HT-29 (cell line): ENCODE data around the gene LRRC26. TPM values are rescaled to one million over a fixed set of nuclear protein-coding genes. Genes with fewer than 3 reads are reported as not detected.
"Not testable (repeated sequence)": the region's sequence is repeated elsewhere in the genome, so short reads cannot be mapped to it uniquely, and the experiment has no call there.

Experiments used
- DNase-seq: peaks from one replicate; pipeline ENCODE4 v3.0.0-alpha.2; 2015; ENCODE audit warnings: low spot score
- total RNA-seq: library from RNA; depleted of rRNA; stranded (reverse); fragments of >200 nt; shearing (Covaris generic); gene quantifications from 2 replicates; pipeline ENCODE4 v1.2.3, GENCODE V29; 2014

LRRC26 gene
- total RNA-seq, 1 experiment from 2014 or later = 0.43 TPM

DNA sequence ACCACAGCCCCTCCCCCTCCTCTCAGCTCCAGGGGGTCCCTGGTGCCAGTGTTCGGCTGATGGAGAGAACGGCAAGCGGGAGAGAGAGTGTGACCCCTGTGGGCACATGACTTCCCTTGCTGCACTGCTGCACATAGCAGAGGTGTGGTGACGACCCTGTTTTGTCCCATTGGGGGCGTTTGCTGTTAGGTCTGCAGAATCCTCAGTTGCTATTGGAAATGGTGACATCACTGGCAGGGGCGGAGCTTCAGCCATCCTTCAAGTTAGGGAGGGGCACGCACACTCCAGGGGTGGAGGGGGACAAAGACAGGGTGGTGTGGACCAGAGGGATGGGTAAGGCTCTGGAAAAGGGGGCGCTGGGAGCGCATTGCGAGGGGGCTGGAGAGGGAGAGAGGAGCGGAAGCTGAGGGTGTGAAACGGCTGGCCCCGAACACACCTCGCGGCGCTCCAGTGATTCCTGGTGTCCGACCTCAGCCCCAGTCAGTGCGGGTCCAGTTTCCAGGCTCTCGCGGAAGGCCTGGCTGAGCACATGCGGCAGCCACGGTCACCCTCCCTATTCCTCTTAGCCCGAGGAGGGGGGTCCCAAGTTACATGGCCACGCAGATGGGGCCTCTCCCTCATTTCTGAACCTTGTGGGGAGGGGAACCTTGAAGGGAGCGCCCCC lies 31.7 kb downstream of the LRRC26 start:
- no peak for DNase-seq

DNA sequence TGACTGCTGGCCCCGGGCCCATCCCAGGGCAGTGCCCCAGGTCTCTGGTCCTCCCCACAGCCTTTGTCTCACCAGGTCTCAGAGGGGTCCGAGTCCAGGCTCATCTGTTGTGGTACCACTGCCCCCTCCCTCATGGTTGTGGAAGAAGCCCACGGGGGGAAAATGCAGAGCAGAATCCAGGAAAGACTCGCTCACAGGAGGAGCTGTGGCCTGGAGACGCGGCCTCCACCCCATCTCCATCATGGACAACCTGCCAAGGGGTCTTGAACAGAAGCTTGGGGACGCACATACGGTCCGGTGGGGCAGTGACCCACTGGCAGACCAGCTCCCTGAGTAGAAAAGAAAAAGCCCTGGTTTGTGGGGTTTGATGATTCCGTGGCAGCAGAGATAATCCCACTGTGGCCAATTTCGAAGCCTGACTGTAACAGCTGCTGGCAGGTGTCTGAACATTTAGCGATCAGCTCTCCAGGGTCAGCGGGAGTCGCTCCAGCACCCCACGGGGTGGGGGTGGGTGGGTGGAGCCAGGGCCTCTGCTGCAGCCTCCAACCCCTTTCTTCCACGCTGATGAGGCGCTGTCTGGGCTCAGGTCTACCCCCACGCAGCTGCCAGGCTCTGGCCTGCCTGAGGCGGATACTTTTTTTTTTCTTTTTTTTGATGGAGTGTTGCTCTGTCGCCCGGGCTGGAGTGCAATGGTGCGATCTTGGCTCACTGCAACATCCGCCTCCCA lies 32.8 kb downstream of the LRRC26 start:
- DNase-seq = no peak

DNA sequence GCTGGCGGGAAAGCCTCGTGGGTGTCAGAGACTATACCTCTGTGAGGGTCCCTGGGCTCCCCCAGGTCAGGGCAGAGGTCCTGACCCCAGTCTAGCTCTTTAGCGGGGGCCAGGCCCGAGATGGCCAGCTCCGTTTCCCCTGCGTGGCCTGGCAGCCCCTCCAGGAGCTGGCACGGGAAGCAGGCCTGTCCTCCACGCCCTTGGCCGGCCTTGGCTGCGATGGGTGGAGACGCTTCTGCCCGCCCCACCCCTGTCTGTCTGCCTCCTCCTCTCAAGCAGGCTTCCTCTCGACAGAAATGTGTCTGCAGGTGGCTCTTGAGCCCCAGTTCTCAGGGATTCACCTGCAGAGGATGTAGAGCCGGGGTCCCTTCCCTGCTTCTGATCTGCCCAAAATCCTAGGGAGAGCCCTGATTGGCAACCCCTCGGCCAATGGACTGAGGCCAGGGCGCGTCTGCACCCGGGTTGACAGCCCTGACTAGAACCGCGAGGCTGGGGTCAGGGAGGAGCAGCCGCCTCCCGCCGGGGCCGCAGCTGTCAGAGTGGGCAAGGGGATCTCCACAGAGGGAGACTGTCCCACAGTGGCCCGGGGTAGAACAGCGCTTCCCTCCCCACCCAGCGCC lies 33.5 kb downstream of the LRRC26 start:
- no peak for DNase-seq

DNA sequence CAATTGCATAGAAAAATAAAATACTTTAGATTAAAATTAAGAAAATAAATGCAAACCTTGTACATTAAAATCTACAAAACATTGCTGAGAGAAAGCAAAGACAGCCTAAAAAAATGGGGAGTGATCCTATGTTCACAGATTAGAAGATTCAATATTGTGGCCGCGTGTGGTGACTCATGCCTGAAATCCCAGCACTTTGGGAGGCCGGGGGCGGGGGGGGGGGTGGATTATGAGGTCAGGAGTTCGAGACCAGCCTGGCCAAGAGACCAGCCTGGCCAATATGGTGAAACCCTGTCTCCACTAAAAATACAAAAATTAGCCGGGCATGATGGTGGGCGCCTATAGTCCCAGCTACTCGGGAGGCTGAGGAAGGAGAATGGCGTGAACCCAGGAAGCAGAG lies 34.7 kb downstream of the LRRC26 start:
- DNase-seq = not testable (repeated sequence)

DNA sequence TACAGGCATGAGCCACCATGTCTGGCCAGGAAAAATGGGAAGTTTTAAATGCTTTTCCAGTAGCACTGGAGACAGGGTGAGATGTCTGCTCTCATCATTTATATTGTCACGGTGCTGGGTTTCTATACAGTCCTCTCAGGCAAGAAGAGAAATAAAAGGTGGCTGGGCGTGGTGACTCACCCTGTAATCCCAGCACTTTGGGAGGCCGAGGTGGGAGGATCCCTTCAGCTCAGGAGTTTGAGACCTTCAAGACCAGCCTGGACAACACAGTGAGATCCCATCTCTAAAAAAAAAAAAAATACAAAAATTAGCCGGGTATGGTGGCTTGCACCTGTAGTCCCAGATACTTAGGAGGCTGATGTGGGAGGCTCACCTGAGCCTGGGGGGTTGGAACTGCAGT lies 35.7 kb downstream of the LRRC26 start:
- no peak for DNase-seq

DNA sequence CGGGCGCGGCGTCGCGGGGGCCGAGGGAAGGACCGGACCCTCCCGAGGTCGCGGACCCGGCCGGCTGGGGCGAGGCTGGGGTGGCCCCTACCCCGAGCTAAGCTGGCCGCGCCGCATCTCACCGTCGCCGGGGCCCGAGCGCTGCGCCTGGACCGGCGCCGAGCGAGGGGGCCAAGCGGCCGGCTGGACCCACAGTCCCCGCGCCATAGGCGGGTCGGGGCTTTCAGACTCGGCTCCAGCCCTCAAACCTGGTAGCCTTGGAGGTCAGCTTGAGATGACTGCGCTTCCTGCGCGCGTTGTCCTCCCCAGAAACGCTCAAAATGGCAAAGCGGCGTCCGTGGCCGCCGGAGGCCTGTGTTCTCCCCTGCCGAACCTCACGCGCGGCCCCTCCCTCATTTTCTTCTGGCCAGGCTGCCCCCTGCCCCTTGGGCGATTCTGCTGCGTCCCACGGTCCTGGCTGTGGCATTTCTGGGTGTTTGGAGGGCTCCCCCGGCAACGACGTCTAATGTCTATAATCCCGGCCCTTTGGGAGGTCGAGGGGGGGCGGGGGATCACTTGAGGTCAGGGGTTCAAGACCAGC lies 39.6 kb downstream of the LRRC26 start:
- DNase-seq = no peak

DNA sequence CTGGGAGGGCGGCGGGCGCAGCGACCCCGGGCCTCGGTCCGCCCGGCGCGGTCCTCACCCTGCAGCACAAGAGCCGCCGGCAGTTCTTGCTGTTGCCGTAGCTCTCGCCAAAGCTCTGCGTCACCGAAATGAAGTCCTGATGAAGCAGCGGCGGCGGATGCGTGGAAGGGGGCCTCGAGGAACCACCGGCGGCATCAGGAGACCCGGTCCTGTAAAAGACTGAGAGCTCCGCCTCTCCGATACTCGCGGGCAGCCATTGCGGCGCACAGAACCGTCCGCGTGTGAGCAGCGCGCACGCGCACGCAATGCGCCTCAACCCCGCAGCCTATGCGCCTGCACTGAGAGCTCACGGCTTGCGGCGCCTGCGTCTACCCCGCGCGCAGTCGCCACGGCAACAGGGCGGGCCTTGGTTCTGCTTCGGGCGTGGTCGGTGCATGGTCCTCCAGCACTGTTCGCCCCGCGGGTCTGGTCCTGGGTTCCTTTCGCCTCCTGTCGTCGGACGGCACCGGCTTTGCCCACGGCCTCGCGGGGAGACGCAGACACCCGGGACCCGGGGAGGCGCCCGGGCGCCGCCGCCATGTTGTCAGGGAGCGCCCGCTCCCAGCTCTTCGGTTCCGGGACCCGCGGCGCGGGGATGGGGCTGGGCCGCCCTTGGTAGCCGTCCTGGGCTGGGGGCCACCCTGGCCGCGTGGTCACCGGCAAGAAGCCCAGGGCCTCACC lies 40.2 kb downstream of the LRRC26 start:
- peak; percentile 85 for DNase-seq

DNA sequence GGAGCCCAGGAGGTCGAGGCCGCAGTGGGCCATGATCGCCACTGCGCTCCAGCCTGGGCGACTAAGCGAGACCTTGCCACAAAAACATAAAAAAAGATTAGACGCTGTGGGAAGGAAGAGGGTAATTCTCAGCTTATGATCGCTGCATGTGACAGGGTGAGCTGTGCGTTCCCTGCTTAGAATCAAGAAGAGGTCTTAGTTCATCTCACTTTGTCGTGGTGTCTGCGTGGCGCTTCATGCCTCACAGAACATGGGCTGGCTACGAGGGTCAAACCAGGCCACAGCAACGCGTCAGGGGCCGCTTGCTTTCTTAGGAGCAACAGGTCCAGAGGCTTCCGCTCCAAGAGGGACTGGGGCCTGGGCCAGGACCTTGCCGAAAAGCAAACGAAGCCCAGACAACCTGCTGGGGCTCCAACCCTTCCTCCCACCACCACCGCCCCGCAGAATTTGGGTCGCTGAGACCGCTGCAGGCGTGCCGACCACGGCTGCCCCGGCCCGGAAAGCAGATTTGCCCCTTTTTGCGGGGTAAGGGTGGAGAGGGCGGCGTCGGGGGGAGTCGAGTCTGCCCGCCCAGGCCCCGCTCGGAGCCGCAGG lies 40.9 kb downstream of the LRRC26 start:
- peak; percentile 38 for DNase-seq

DNA sequence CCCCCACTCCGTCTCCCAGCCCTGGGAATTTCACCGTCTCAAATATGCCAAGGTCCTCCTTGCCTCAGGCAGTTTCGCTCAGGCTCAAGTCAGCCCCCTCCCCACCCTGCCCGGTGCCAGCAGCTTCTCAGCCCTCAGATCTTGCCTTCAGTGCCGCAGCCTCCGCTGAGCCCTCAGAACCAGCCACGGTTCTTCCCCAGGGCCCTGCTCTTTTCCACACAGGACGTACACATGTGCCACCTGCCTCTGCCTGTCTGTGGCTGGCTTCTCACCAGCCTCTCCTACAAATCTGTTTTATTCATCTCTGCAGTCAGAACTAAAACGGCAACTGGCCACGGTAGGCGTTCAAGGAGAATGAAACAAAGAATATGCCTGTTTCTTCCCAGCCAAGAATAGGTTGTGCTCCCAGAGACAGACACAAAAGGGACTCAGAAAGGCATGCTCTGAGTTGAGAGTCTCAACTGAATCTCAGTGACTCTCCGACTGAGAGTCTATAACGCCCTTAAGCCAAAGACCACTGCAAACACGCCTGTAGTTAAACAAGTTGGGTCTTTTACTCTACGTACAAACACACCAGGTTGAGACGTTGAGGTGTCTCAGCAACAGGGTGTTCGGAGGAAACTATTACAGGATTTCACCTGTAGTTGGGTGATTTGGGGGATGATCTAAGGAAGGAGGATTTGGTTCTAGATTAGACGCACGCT lies 41.5 kb downstream of the LRRC26 start:
- DNase-seq = peak; percentile 44

DNA sequence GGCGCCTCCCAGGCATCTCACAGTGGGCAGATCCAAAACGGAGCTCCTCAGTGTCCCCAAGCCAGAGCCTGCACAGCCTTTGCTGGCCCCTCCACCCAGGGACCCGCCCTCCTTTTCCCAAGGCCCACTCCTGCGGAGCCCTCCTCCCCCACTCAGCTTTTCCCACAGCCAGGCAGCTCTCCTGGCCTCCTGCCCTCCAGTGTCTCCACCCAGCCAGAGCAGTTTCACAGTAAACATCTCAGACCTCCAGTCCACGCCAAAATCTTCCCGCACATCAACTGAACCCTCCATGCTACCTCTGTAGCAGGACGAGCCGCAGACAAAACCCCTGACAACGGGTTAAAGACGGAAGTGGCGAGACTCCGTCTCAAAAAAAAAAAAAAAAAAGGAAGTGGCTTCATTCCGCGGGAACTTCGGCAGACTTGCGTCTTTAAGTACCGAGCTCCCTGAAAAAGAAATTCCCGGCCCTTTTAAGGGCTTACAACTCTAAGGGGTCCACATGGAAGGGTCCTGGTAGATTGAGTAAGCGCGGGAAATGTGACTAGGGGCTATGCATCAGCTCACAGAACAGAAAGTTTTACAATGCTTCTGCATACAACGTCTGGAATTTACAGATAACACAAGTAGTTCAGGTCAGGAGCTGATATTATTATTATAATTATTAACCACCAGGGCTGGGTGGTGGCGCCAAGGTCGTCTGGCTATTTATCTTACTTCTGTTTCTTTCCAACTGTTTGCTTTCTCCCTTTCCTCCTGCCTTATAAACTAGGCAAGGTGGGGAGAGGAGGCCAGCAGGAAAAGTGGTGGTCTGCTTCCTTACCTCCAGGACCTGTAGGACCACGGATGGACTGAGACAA lies 42.3 kb downstream of the LRRC26 start:
- DNase-seq = peak; percentile 46

DNA sequence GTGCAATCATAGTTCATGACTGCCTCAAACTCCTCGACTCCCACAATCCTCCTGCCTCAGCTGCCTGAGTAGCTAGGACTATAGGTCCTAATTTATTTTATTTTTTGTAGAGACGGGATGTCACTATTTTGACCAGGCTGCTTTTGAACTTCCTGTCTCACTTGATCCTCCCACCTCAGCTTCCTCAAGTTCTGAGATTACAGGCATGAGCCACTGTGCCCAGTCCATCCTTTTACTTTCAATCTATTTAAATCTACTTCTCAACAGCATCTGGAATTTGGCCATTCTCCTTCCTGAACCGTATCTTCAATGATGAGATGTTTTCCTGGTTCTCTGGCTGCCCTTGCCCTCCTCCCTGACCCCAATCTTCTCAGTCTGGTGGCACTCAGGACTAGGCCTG lies 43.1 kb downstream of the LRRC26 start:
- DNase-seq = no peak

DNA sequence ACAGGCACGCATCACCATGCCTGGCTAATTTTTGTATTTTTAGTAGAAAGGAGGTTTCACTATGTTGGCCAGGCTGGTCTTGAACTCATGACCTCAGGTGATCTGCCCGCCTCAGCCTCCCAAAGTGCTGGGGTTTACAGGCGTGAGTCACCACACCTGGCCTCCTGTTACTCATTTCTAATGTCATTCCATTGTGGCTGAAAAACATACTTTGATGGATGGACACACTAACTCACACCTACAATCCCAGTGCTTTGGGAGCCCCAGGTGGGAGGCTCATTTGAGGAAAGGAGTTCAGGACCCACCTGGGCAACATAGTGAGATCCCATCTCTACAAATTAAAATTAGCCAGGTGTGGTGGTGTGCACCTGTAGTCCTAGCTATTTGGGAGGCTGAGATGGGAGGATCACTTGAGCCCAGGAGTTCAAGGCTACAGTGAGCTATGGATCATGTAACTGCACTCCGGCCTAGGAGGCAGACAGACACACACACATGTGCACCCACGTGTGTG lies 45.8 kb downstream of the LRRC26 start:
- DNase-seq = not testable (repeated sequence)

DNA sequence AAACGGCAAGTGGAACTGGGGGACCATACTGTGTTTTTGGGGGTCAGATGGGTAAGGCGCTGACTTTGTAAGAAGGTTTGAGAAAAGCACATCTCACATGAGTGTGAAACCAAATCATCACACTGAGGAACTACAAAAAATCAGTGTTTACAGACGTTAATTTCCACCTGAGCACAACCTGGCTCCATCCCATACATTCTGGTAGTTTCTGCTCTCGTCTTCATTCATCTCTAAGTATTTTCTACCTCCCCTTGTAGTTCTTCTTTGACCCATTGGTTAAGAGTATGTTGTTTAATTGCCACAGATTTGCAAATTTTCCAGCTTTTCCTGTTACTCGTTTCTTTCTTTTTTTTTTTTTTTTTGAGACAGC lies 46.4 kb downstream of the LRRC26 start:
- DNase-seq = no peak

DNA sequence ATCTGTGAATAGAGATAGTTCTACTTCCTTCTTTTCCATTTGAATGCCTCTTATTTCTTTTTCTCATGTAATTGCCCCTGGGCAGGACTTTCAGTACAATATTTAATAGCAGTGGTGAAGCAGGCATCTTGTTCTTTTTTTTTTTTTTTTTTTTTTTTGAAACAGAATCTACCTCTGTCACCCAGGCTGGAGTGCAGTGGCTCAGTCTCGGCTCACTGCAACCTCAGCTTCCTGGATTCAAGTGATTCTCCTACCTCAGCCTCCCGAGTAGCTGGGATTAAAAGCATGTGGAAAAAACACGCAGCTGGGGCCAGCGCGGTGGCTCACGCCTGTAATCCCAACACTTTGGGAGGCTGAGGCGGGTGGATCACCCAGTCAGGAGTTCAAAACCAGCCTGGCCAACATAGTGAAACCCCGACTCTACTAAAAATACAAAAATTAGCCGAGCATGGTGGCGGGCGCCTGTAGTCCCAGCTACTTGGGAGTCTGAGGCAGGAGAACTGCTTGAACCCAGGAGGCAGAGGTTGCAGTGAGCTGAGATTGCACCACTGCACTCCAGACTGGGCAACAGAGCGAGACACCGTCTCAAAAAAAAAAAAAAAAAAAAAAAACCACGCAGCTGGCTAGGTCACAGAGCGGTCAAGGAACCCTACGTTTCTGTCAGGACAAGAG lies 46.9 kb downstream of the LRRC26 start:
- DNase-seq = not testable (repeated sequence)

DNA sequence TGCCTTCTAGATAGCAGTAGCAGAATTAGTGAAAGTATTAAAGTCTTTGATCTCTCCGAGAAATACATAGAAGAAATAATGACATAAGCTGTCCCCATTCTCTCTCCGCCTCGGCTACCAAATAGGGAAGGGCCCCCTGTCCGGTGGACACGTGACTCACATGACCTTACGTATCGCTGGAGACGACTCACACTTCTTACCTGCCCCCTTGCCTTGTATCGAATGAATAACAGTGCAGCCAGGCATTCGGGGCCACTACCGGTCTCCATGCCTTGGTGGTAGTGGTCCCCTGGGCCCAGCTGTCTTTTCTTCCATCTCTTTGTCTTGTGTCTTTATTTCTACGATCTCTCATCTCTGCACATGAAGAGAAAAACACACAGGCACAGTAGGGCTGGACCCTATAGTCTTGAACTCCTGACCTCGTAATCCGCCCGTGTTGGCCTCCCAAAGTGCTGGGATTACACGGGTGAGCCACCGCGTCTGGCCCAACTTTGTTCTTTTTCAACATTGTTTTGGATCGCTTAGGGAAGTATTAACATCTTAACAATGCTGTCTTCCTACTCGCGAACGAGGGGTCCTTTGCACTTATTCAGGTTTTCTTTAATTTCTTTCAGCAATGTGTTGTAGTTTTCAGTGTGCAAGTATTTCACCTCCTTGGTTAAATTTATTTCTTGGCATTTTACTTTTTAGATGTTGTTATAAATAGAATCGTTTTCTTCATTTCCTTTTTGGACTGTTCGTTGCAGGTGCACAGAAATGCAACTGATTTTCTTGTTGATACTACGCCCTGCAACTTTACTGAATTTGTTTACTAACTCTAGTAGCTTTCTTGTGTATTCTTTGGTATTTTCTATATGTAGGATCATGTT lies 47.7 kb downstream of the LRRC26 start:
- not testable (repeated sequence) for DNase-seq
